ENCODE results near the gene DIPK1B. TPM values are rescaled to one million over a fixed set of nuclear protein-coding genes. Genes with fewer than 3 reads are reported as not detected.
"Not testable (repeated sequence)": the region's sequence is repeated elsewhere in the genome, so short reads cannot be mapped to it uniquely, and the experiment has no call there.

DIPK1B gene
- polyA plus RNA-seq, 2 donors: 1.6 to 2.5 TPM

GRCh38 chr9:136760834-136761544, 48.6 kb downstream of the DIPK1B start:
- not testable (repeated sequence) for H3K27me3 ChIP-seq (ENCODE audit: control insufficient read depth in 1 of 2, insufficient read depth in 2 of 2, low read length in 2 of 2); H3K4me1 ChIP-seq (ENCODE audit: control insufficient read depth in 2 of 2, insufficient read depth in 2 of 2, low read length in 1 of 2); H3K4me3 ChIP-seq (ENCODE audit: low read depth in 1 of 2, low read length in 2 of 2); H3K36me3 ChIP-seq (ENCODE audit: control insufficient read depth in 2 of 2, insufficient read depth in 2 of 2, low read length in 1 of 2); H3K9me3 ChIP-seq (ENCODE audit: control insufficient read depth in 2 of 2, insufficient read depth in 1 of 2, low read depth in 1 of 2, low read length in 1 of 2); H3K27ac ChIP-seq (ENCODE audit: low read depth in 2 of 2, low read length in 1 of 2)
- WGBS, 2 donors: 39 to 40% methylated on average over 22 of the region's 22 CpGs

- 77 to 80% methylated on average over 13 of the region's 13 CpGs for WGBS, 2 donors
- no peaks in the 10 kb centered on the region for H3K27me3 ChIP-seq (ENCODE audit: control insufficient read depth in 1 of 2, insufficient read depth in 2 of 2, low read length in 2 of 2)
- no peak overlapping the region for H3K27ac ChIP-seq (ENCODE audit: low read depth in 2 of 2, low read length in 1 of 2)
- no peaks in the 10 kb centered on the region for H3K9me3 ChIP-seq (ENCODE audit: control insufficient read depth in 2 of 2, insufficient read depth in 1 of 2, low read depth in 1 of 2, low read length in 1 of 2)
- no peak overlapping the region for H3K4me3 ChIP-seq (ENCODE audit: low read depth in 1 of 2, low read length in 2 of 2)
- H3K36me3 ChIP-seq (ENCODE audit: control insufficient read depth in 2 of 2, insufficient read depth in 2 of 2, low read length in 1 of 2): no peaks in the 10 kb centered on the region
- no peaks in the 10 kb centered on the region for H3K4me1 ChIP-seq (ENCODE audit: control insufficient read depth in 2 of 2, insufficient read depth in 2 of 2, low read length in 1 of 2)
These were observed 49.2 kb downstream of the DIPK1B start for GRCh38 chr9:136761545-136761981.

- Histone ChIP-seq H3K27ac (ENCODE audit: low read depth in 2 of 2, low read length in 1 of 2) (no peak overlapping the region), H3K27me3 (ENCODE audit: control insufficient read depth in 1 of 2, insufficient read depth in 2 of 2, low read length in 2 of 2) (no peaks in the 10 kb centered on the region)
These were observed 49.9 kb downstream of the DIPK1B start for GRCh38 chr9:136762221-136762691.

GRCh38 chr9:136762915-136763648, 50.7 kb downstream of the DIPK1B start:
- H3K4me1 ChIP-seq (ENCODE audit: control insufficient read depth in 2 of 2, insufficient read depth in 2 of 2, low read length in 1 of 2): no peaks in the 10 kb centered on the region
- H3K9me3 ChIP-seq (ENCODE audit: control insufficient read depth in 2 of 2, insufficient read depth in 1 of 2, low read depth in 1 of 2, low read length in 1 of 2): no peaks in the 10 kb centered on the region
- H3K36me3 ChIP-seq (ENCODE audit: control insufficient read depth in 2 of 2, insufficient read depth in 2 of 2, low read length in 1 of 2): no peaks in the 10 kb centered on the region
- no peak overlapping the region for H3K27ac ChIP-seq (ENCODE audit: low read depth in 2 of 2, low read length in 1 of 2)
- peaks cover 0 to 3% of the 10 kb centered on the region in 2 donors for H3K27me3 ChIP-seq (ENCODE audit: control insufficient read depth in 1 of 2, insufficient read depth in 2 of 2, low read length in 2 of 2)
- H3K4me3 ChIP-seq (ENCODE audit: low read depth in 1 of 2, low read length in 2 of 2): no peak overlapping the region
- WGBS, 2 donors: 15 to 20% methylated on average over 34 to 36 of the region's 37 CpGs

More at GRCh38 chr9:136762221-136762691, 49.9 kb downstream of the DIPK1B start:
- H3K4me1 ChIP-seq (ENCODE audit: control insufficient read depth in 2 of 2, insufficient read depth in 2 of 2, low read length in 1 of 2): no peaks in the 10 kb centered on the region
- H3K36me3 ChIP-seq (ENCODE audit: control insufficient read depth in 2 of 2, insufficient read depth in 2 of 2, low read length in 1 of 2): no peaks in the 10 kb centered on the region
- H3K4me3 ChIP-seq (ENCODE audit: low read depth in 1 of 2, low read length in 2 of 2): no peak overlapping the region
- WGBS, 2 donors: 76 to 82% methylated on average over 17 of the region's 17 CpGs
- H3K9me3 ChIP-seq (ENCODE audit: control insufficient read depth in 2 of 2, insufficient read depth in 1 of 2, low read depth in 1 of 2, low read length in 1 of 2): no peaks in the 10 kb centered on the region

- H3K4me1 ChIP-seq (ENCODE audit: control insufficient read depth in 2 of 2, insufficient read depth in 2 of 2, low read length in 1 of 2): no peaks in the 10 kb centered on the region
- H3K9me3 ChIP-seq (ENCODE audit: control insufficient read depth in 2 of 2, insufficient read depth in 1 of 2, low read depth in 1 of 2, low read length in 1 of 2): no peaks in the 10 kb centered on the region
- peaks cover 0 to 4% of the 10 kb centered on the region in 2 donors for H3K27me3 ChIP-seq (ENCODE audit: control insufficient read depth in 1 of 2, insufficient read depth in 2 of 2, low read length in 2 of 2)
- no peak overlapping the region for H3K27ac ChIP-seq (ENCODE audit: low read depth in 2 of 2, low read length in 1 of 2)
- WGBS, 2 donors: 76 to 84% methylated on average over 14 of the region's 14 CpGs
- H3K36me3 ChIP-seq (ENCODE audit: control insufficient read depth in 2 of 2, insufficient read depth in 2 of 2, low read length in 1 of 2): no peaks in the 10 kb centered on the region
- H3K4me3 ChIP-seq (ENCODE audit: low read depth in 1 of 2, low read length in 2 of 2): no peak overlapping the region
These were observed 51.3 kb downstream of the DIPK1B start for GRCh38 chr9:136763649-136764035.

GRCh38 chr9:136764301-136764891, 52.0 kb downstream of the DIPK1B start, which contains the start of gene LCN15:
LCN15 (minus strand) TSS chr9:136764518; CDS start chr9:136764488, 30 bp downstream.
- H3K4me3 ChIP-seq (ENCODE audit: low read depth in 1 of 2, low read length in 2 of 2): no peak within 1 kb of the TSS
- no peaks in the 10 kb centered on the region for H3K4me1 ChIP-seq (ENCODE audit: control insufficient read depth in 2 of 2, insufficient read depth in 2 of 2, low read length in 1 of 2)
- no peaks in the 10 kb centered on the region for H3K36me3 ChIP-seq (ENCODE audit: control insufficient read depth in 2 of 2, insufficient read depth in 2 of 2, low read length in 1 of 2)
- H3K27ac ChIP-seq (ENCODE audit: low read depth in 2 of 2, low read length in 1 of 2): no peak within 1 kb of the TSS
- WGBS, 2 donors: 69 to 81% methylated on average over 13 to 14 of the region's 14 CpGs
- H3K27me3 ChIP-seq (ENCODE audit: control insufficient read depth in 1 of 2, insufficient read depth in 2 of 2, low read length in 2 of 2): peaks cover 0 to 4% of the 10 kb centered on the region in 2 donors
- H3K9me3 ChIP-seq (ENCODE audit: control insufficient read depth in 2 of 2, insufficient read depth in 1 of 2, low read depth in 1 of 2, low read length in 1 of 2): no peaks in the 10 kb centered on the region

- Histone ChIP-seq H3K36me3 (ENCODE audit: control insufficient read depth in 2 of 2, insufficient read depth in 2 of 2, low read length in 1 of 2) (no peaks in the 10 kb centered on the region), H3K4me3 (ENCODE audit: low read depth in 1 of 2, low read length in 2 of 2) (no peak overlapping the region), H3K9me3 (ENCODE audit: control insufficient read depth in 2 of 2, insufficient read depth in 1 of 2, low read depth in 1 of 2, low read length in 1 of 2) (no peaks in the 10 kb centered on the region), H3K4me1 (ENCODE audit: control insufficient read depth in 2 of 2, insufficient read depth in 2 of 2, low read length in 1 of 2) (no peaks in the 10 kb centered on the region), H3K27me3 (ENCODE audit: control insufficient read depth in 1 of 2, insufficient read depth in 2 of 2, low read length in 2 of 2) (peaks cover 0 to 4% of the 10 kb centered on the region in 2 donors), H3K27ac (ENCODE audit: low read depth in 2 of 2, low read length in 1 of 2) (no peak overlapping the region)
- 85 to 87% methylated on average over 13 to 14 of the region's 14 CpGs for WGBS, 2 donors
These were observed 52.7 kb downstream of the DIPK1B start for GRCh38 chr9:136765041-136765440.

GRCh38 chr9:136765745-136766409, 53.5 kb downstream of the DIPK1B start:
- H3K9me3 ChIP-seq (ENCODE audit: control insufficient read depth in 2 of 2, insufficient read depth in 1 of 2, low read depth in 1 of 2, low read length in 1 of 2); H3K27me3 ChIP-seq (ENCODE audit: control insufficient read depth in 1 of 2, insufficient read depth in 2 of 2, low read length in 2 of 2); H3K36me3 ChIP-seq (ENCODE audit: control insufficient read depth in 2 of 2, insufficient read depth in 2 of 2, low read length in 1 of 2); H3K4me3 ChIP-seq (ENCODE audit: low read depth in 1 of 2, low read length in 2 of 2); H3K27ac ChIP-seq (ENCODE audit: low read depth in 2 of 2, low read length in 1 of 2); H3K4me1 ChIP-seq (ENCODE audit: control insufficient read depth in 2 of 2, insufficient read depth in 2 of 2, low read length in 1 of 2): not testable (repeated sequence)
- 65 to 70% methylated on average over 14 of the region's 14 CpGs for whole genome bisulfite sequencing, 2 donors

GRCh38 chr9:136766410-136767120, 54.2 kb downstream of the DIPK1B start:
- 34 to 35% methylated on average over 15 to 18 of the region's 18 CpGs for WGBS, 2 donors
- not testable (repeated sequence) for H3K4me3 ChIP-seq (ENCODE audit: low read depth in 1 of 2, low read length in 2 of 2); H3K9me3 ChIP-seq (ENCODE audit: control insufficient read depth in 2 of 2, insufficient read depth in 1 of 2, low read depth in 1 of 2, low read length in 1 of 2); H3K27ac ChIP-seq (ENCODE audit: low read depth in 2 of 2, low read length in 1 of 2); H3K4me1 ChIP-seq (ENCODE audit: control insufficient read depth in 2 of 2, insufficient read depth in 2 of 2, low read length in 1 of 2); H3K27me3 ChIP-seq (ENCODE audit: control insufficient read depth in 1 of 2, insufficient read depth in 2 of 2, low read length in 2 of 2); H3K36me3 ChIP-seq (ENCODE audit: control insufficient read depth in 2 of 2, insufficient read depth in 2 of 2, low read length in 1 of 2)
